Measurements from ENCODE around the gene FCGBP.
"Not testable (repeated sequence)": the region's sequence is repeated elsewhere in the genome, so short reads cannot be mapped to it uniquely, and the experiment has no call there.

FCGBP gene

GRCh38 chr19:39916236-39916635, 18.2 kb downstream of the FCGBP start:
- no peak for DNase-seq

DNA sequence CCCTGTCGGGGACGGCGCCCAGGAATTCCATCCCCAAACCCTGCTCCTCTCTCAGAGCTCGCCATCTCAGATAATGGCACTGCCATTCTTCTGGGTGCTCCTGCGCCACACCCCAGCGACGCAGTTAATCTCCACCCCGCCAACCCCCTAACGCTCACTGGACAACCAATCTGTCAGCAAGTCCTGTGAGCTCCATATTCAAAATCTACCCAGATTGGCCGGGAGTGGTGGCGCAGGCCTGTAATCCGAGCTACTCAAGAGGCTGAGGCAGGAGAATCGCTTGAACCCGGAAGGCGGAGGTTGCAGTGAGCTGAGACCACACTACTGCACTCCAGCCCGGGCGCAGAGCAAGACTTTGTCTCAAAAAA, 18.6 kb downstream of the FCGBP start:
- no peak for DNase-seq

DNA sequence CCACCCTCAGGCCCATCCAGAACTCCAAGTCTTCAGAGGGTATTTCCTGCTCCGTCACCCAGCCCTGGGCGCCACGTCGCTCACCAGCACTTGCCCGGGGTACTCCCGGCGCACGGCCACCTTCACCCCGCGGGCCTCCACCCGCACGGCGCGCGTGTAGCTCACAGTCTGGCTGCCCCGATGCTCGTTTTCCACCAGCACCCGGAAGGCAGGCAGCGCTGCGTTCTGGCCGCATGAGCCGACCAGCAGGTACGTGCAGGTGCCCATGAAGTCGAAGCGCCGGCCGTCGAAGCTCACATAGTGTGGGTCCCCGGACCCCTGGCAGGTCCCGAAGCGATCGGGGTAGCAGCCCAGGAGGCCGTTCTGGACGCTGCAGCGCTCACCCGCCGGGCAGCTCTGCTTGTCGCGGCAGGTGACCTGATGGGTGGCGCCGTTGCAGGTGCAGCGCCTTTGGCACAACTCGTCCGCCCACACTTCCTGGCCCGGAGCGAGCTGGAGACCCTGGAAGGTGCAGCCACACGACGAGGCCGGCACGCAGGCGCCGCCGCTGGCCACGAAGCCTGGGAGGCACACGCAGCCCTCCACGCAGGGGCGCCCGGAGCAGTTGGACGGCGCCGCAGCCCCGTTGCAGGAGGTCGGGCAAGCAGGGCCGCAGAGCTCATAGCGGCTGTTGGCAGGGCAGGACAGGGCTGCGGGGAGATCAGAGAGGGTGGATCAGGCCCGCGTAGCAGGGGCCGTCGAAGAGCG, 19.2 kb downstream of the FCGBP start:
- no peak for DNase-seq

DNA sequence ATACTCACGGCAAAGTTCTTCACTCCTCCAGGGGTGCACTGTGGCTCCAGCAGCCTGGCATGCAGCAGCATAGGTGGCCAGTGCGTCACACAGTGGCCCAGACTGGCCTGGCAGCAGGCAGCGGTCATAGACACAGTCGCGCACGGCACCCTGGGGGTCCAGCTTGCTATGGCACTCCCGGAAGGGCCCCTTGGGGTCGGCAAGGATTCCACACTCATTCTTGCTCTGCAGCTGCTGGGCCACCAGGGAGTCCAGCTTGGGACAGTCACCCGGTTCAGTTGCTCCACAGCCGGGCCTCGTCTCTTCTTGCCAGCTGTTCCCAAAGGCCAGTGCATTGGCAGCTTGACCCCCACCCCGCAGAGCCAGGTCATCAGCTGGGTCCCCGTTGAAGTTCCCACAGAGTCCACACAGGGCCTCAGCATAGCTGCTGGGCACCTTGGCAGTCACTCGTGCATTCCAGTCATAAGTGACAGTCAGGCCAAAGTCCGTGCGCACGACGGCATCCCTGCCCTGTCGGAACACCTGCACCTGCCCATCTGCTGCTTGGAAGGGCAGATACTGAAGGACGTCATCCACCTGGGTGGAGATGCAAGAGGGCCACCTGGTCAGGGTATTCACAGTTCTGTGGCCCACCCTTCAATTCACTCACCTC, 20.6 kb downstream of the FCGBP start:
- no peak for DNase-seq

DNA sequence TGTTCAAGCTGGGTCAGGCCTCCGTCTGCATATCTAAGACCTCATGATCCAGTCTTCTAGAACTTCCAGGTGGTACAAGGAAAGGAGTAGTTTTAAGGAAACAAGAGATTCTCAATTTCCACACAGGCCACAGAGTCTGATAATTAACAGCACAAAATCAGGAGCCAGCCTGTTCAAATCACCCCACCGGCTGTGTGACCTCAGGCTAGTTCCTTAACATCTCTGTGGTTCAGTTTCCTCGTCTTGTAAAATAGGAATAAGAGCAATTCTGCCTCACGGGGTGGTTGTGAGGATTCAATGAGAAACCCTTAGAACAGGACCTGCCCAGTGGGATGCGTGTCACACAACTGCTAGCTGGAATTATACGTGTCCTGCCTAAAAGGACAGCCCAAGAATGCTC, 25.6 kb downstream of the FCGBP start:
- no peak for DNase-seq

- no peak for DNase-seq
Measured at GRCh38 chr19:39906820-39907611, 27.4 kb downstream of the FCGBP start.

DNA sequence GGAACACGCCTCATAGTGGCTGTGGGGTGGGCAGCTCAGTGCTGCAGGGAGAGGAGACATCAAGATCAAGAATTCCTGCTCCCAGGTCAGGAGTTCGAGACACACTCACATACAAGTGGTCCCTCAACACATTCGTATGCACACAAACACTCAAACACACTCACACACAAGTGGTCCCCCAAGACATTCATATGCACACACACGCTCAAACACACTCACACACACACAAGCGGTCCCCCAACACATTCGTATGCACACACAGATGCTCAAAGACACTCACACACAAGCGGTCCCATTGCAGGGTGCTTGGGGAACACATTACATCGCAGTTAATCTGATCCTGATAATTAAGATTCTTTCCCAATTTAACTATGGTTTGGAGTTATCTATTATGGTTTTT, 28.2 kb downstream of the FCGBP start:
- no peak for DNase-seq

DNA sequence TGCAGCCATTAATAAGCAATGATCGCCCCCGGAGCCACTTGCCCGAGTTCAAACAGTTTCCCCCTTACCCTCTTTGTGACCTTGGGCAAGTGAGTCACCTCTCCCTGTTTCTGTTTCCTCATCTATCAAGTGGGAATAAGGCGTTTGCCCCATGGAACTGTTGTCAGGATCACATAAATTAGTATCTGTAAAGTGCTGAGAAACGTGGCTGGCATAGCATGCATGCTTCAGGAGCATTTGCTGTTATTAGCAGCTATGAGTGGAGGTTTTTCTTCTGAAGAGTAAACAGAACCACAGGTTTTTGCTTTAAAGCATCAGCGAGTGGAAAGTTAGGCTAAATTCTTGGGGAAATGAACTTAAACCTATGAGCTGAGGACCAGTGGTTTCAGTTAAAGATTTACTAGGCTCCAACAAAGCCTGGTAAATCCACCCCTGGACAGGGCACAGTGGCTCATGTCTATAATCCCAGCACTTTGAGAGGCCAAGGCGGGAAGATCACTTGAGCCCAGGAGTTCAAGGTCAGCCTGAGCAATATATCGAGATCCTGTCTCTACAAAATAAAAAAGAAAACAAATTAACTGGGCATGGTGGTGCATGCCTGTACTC, 30.8 kb downstream of the FCGBP start:
- DNase-seq = not testable (repeated sequence)

GRCh38 chr19:39902326-39902725, 32.1 kb downstream of the FCGBP start:
- DNase-seq = not testable (repeated sequence)

- DNase-seq = not testable (repeated sequence)
Measured at GRCh38 chr19:39901681-39902080, 32.8 kb downstream of the FCGBP start.

DNA sequence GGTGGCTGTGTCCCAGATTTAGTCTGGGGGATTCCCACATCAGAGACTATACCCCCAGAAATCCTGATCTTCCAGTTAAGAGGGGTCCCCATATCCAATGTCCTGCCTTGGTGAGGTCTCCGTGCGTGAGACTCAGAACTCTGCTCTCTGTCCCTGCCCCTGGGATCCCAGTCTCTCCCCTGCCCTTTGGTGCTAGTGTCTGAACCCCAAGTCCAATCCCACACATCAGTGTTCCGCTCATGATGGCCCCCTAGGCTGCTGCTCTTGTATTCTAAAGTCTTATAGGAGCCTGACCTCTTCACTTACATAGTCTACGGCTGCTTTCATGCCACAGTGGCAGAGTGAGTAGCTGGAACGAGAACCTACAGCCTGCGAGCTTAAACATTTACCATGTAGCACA, 35.6 kb downstream of the FCGBP start:
- DNase-seq = not testable (repeated sequence)

GRCh38 chr19:39897511-39898245, 36.8 kb downstream of the FCGBP start:
- not testable (repeated sequence) for DNase-seq

GRCh38 chr19:39895096-39895495, 39.3 kb downstream of the FCGBP start:
- not testable (repeated sequence) for DNase-seq

GRCh38 chr19:39894236-39894606, 40.2 kb downstream of the FCGBP start:
- not testable (repeated sequence) for DNase-seq

DNA sequence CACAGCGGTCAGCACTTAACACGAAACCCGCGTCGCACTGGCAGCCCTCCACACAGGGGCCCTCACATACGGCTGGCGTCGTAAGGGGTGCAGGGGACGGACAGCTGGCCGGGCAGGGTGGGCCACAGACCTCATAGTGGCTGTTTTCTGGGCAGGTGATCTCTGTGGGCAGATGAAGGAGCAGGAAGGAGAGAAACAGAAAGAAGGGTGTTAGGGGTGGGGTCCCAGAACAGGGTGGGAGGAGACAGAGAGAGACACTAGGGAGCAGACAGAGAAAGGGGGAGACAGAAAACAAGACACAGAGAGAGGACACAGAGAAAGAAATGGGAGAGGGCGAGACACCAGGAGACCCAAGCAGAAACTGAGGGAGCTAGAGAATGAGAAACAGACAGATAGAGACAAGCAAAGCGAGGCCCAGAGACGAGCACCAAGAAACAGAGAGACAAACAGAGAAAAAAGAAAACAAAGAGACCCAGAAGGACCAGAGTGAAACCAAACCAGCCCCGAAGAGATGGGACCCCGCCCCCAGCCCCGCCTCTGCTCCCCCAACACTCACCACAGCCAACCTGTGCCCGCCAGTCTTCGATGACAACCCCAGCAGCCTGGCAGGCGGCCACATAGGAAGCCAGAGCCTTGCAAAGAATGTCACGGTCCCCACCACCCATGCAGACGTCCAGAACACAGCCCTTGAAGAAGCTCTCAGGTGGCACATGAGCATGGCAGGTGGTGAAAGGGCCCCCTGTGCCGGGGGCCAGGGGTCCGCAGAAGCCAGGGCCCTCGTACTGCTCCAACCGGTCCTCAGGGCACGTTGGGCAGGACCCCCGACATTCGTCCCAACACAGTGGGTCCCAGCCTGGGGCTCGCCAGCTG, 40.8 kb downstream of the FCGBP start:
- DNase-seq = not testable (repeated sequence)

DNA sequence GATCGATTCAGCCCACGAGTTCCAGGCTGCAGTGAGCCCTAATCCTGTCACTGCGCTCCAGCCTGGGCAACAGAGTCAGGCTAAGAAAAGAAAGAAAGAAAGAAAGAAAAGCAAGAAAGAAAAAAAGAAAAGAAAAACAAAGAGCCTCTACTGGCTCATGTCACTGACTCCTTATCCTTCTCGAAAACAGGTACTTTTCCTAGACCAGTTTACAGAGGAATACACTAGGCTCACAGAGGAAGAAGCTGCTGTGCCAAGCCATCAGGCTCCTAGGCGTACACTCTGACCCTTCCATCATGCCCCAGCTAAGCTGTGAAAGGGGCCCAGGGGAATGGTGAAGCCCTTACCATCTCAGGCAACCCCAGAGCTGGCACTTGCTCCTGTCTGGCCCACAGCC, 41.9 kb downstream of the FCGBP start:
- not testable (repeated sequence) for DNase-seq

- DNase-seq = not testable (repeated sequence)
Measured at GRCh38 chr19:39891660-39892505, 42.6 kb downstream of the FCGBP start.

- no peak for DNase-seq
Measured at GRCh38 chr19:39890755-39891551, 43.5 kb downstream of the FCGBP start.

- DNase-seq = not testable (repeated sequence)
Measured at GRCh38 chr19:39889872-39890754, 44.3 kb downstream of the FCGBP start.

All from NCI-H2227 treated with DMSO at 0.1 percent for 48 hours (cell line).